ENCODE measurements around the gene RAD51B.

DNA sequence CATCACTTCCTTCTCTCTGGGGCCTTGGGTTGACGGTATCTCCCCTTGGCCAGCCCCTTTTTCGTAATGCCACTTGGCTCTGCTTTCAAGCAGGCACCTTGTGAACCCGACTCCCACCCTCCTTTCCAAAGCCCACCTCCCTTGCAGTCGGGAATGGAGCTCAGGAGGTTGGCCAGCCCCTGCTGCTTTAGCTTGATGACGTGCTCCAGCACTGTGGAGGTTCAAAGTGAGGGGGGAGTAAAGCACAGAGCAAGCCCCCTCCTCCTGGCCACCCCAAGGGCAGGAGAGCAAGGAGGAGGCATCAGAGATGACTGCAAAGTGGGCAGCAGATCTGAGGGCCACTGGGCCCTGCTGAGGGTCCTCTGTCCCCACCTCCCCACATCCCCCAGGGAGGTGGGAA is 869.9 kb downstream of the RAD51B start:
- no peak for TF ChIP-seq POLR2A (IDR thresholded peaks at IDR 0.05)
- TF ChIP-seq, protein P1, sequence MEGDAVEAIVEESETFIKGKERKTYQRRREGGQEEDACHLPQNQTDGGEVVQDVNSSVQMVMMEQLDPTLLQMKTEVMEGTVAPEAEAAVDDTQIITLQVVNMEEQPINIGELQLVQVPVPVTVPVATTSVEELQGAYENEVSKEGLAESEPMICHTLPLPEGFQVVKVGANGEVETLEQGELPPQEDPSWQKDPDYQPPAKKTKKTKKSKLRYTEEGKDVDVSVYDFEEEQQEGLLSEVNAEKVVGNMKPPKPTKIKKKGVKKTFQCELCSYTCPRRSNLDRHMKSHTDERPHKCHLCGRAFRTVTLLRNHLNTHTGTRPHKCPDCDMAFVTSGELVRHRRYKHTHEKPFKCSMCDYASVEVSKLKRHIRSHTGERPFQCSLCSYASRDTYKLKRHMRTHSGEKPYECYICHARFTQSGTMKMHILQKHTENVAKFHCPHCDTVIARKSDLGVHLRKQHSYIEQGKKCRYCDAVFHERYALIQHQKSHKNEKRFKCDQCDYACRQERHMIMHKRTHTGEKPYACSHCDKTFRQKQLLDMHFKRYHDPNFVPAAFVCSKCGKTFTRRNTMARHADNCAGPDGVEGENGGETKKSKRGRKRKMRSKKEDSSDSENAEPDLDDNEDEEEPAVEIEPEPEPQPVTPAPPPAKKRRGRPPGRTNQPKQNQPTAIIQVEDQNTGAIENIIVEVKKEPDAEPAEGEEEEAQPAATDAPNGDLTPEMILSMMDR (IDR thresholded peaks at IDR 0.05): no peak

Data from vagina (tissue), 2 donors.